22Rv1 (cell line): ENCODE results near the gene CDK5R1.

Experiments used
- H3K27ac ChIP-seq: fragments of 450-650 bp; 2 replicates; pipeline ENCODE4 v1.5.1; 2017
- CTCF ChIP-seq: fragments of 450-650 bp; IDR thresholded peaks from 2 replicates; pipeline ENCODE4 v1.5.1; 2017; ENCODE audit warnings: mild to moderate bottlenecking
- ZFX ChIP-seq: fragments of 450-650 bp; IDR thresholded peaks from 2 replicates; pipeline ENCODE4 v1.6.1; 2017; ENCODE audit warnings: antibody characterized with exemption, borderline replicate concordance

The CDK5R1 gene

DNA sequence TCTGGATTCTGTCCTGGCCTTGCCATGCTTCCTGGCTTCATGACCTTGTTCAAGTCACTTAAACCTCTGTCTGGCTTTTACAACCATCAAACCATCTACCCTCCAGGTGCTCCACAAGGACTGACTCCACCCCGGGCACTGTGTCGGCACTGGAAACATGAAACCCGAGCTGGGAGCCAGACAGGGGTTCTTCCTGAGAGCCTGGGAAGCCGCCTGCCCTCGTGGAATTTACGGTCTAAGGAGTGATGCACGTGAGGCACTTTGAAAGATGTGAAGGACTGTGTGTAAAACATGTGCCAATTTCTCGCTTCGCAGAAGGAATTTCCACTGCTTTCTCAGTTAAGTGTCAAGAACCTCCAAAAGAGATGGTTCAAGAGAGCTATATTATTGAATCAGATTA lies 11.6 kb downstream of the CDK5R1 start:
- no peak overlapping the region for H3K27ac ChIP-seq
- TF ChIP-seq CTCF: no peak
- TF ChIP-seq ZFX: no peak

DNA sequence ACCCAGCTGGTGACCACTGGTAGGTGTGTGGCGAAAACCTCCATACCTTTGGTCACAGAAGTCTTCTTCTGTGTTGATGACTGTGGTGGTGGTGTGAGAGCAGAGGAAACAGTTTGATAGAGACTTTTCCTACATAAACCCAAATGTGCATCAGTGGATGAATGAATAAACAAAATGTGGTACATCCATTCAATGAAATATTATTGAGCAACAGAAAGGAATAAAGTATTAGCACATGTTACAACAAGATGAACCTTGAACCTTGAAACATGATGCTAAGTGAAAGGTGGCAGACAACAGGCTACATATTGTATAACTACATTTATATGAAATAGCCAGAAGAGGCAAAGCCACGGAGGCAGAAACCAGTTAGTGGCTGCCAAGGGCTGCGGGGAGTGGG lies 15.2 kb downstream of the CDK5R1 start:
- H3K27ac ChIP-seq: no peak overlapping the region

GRCh38 chr17:32502710-32503109 lies 15.9 kb downstream of the CDK5R1 start:
- H3K27ac ChIP-seq: no peak overlapping the region
- TF ChIP-seq ZFX (no peak), CTCF (no peak)

More for the DNA sequence above, 15.2 kb downstream of the CDK5R1 start:
- TF ChIP-seq CTCF: no peak
- TF ChIP-seq ZFX: no peak

GRCh38 chr17:32503251-32504165 lies 16.7 kb downstream of the CDK5R1 start:
- TF ChIP-seq ZFX (no peak), CTCF (no peak)

GRCh38 chr17:32504166-32504990 lies 17.6 kb downstream of the CDK5R1 start:
- no peak overlapping the region for H3K27ac ChIP-seq
- TF ChIP-seq ZFX (no peak), CTCF (no peak)

More at GRCh38 chr17:32503251-32504165, 16.7 kb downstream of the CDK5R1 start:
- no peak overlapping the region for H3K27ac ChIP-seq

DNA sequence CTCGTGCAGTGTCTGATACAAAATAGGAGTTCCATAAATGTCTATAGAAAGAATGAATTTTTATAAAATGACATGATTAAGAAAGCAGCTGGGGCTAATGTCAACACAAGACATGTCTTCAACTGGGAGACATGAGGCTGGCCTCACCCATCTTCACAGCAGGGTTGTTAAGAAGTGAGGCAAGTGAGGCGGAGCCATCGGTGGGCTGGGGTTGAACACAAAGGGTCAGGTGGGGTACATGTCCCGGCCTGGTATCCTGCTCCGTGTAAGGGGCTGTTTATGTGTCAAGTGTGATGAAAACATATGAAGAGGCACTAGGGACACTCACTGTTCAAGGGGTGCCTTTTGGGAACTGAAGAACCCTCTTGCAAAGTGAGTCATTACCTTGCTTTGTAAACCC lies 22.1 kb downstream of the CDK5R1 start:
- no peak overlapping the region for H3K27ac ChIP-seq
- TF ChIP-seq ZFX (no peak), CTCF (no peak)

DNA sequence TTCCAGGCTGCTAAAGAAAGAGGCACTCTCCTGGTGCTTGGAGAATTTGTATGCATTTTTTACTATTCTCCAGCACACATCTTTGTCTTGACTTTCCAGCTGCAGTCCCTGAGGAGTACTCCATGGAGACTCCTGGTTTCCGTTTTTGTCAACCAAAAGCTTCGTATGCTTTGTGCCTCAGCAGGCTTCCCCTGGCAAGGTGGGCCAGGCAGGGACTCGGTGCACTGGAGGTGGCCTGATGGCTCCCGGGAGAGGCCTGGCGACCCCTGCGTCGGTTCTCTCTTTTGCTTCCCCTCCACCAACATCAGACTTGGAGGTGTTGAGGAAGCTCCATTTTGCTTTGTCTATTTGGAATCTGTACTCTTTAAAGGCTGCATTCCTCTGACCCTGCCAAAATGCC lies 23.7 kb downstream of the CDK5R1 start:
- H3K27ac ChIP-seq: no peak overlapping the region
- TF ChIP-seq CTCF: no peak
- TF ChIP-seq ZFX: no peak
